NCI-H2227 (cell line): ENCODE measurements around the gene CRADD.
A peak's percentile ranks its signal among the peaks of the same experiment; 100 is the strongest.

Source experiments
- DNase-seq: peaks from one replicate; lab custom pipeline; 2025; ENCODE audit not compliant: unreplicated experiment; lab: John Stamatoyannopoulos, UW

CRADD gene

GRCh38 chr12:93756288-93756687, 79.1 kb downstream of the CRADD start:
- no peak for DNase-seq

- DNase-seq: no peak
Observed at GRCh38 chr12:93757792-93758694, 80.9 kb downstream of the CRADD start.

GRCh38 chr12:93758801-93759373, 81.7 kb downstream of the CRADD start:
- no peak for DNase-seq

GRCh38 chr12:93759512-93760081, 82.4 kb downstream of the CRADD start:
- no peak for DNase-seq

GRCh38 chr12:93760275-93760875, 83.2 kb downstream of the CRADD start:
- no peak for DNase-seq

- DNase-seq: peak; percentile 32
Observed at GRCh38 chr12:93762059-93762719, 85.0 kb downstream of the CRADD start.

- no peak for DNase-seq
Observed at GRCh38 chr12:93762912-93763553, 85.9 kb downstream of the CRADD start.

GRCh38 chr12:93763746-93764147, 86.6 kb downstream of the CRADD start:
- DNase-seq: peak; percentile 29

GRCh38 chr12:93766371-93766770, 89.2 kb downstream of the CRADD start:
- no peak for DNase-seq

GRCh38 chr12:93766796-93767523, 89.8 kb downstream of the CRADD start:
- peak; percentile 57 for DNase-seq

- DNase-seq: no peak
Observed at GRCh38 chr12:93767524-93767863, 90.3 kb downstream of the CRADD start.

- no peak for DNase-seq
Observed at GRCh38 chr12:93772003-93772700, 95.0 kb downstream of the CRADD start.

- peak; percentile 40 for DNase-seq
Observed at GRCh38 chr12:93773122-93773871, 96.1 kb downstream of the CRADD start.

- no peak for DNase-seq
Observed at GRCh38 chr12:93776581-93777018, 99.4 kb downstream of the CRADD start.

- no peak for DNase-seq
Observed at GRCh38 chr12:93777254-93777653, 100.1 kb downstream of the CRADD start.

GRCh38 chr12:93778306-93778705, 101.1 kb downstream of the CRADD start:
- no peak for DNase-seq

- DNase-seq: no peak
Observed at GRCh38 chr12:93778766-93779165, 101.6 kb downstream of the CRADD start.

GRCh38 chr12:93780101-93780641, 103.0 kb downstream of the CRADD start:
- DNase-seq: no peak
